Suprapubic skin (tissue), 3 donors: ENCODE data around the gene NEGR1.

Experiments
- CTCF ChIP-seq, 2 donors: fragments of 200-600 bp in 1 of 2; fragments of 450-650 bp in 1 of 2; sonication (generic) in 1 of 2; IDR thresholded peaks; one replicate each; pipeline ENCODE4 v1.5.1; 2016 to 2019; ENCODE audit warnings: antibody characterized with exemption in 2 of 2, mild to moderate bottlenecking in 1 of 2, moderate library complexity in 1 of 2
- EP300 ChIP-seq: sonication (generic); formaldehyde crosslinking; IDR thresholded peaks from one replicate; pipeline ENCODE4 v1.6.1; 2017; ENCODE audit warnings: antibody characterized with exemption
- POLR2A ChIP-seq, 2 donors: fragments of 450-650 bp; IDR thresholded peaks; one replicate each; pipeline ENCODE4 v1.6.1; 2017; ENCODE audit warnings: antibody characterized with exemption in 2 of 2, mild to moderate bottlenecking in 2 of 2, moderate library complexity in 2 of 2

GRCh38 chr1:72117621-72118020 lies 164.7 kb downstream of the NEGR1 start:
- TF ChIP-seq CTCF (IDR thresholded peaks at IDR 0.05): no peak
- no peak for TF ChIP-seq POLR2A (IDR thresholded peaks at IDR 0.05)
- TF ChIP-seq EP300: no peak
